ENCODE results near the gene NAALADL2.
"Not testable (repeated sequence)": the region's sequence is repeated elsewhere in the genome, so short reads cannot be mapped to it uniquely, and the experiment has no call there.

Gene NAALADL2

DNA sequence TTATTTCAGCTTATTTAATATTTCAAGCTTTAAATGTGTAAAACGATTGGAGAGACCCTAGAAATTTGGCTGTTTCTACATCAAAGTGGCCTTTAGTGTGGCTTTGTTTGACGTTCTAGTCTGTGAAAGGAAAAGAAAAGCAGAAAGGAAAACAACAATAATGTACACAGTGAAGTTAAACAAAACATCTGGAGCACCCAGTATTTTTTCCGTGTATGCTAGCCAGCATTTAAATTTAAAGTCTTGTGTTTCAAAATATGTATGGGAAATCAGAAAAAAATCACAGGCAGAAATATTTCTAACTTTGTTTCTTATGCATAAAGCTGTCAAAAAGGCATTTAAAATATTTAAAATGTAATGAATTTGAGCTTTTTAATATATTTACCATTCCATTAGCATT is 218.1 kb downstream of the NAALADL2 start:
- Histone ChIP-seq H3K4me3 (ENCODE audit: low read depth in 1 of 2, low read length in 2 of 2) (no peak overlapping the region), H3K79me2 (ENCODE audit: insufficient read depth, low read length) (no peaks in the 10 kb centered on the region), H3K9me3 (ENCODE audit: insufficient read depth, low read length, severe bottlenecking) (no peaks in the 10 kb centered on the region), H3K27me3 (ENCODE audit: insufficient read depth, low read length, poor library complexity) (no peaks in the 10 kb centered on the region), H3K36me3 (ENCODE audit: insufficient read depth, low read length) (no peaks in the 10 kb centered on the region), H3K27ac (ENCODE audit: low read length) (no peak overlapping the region), H2AFZ (ENCODE audit: low read depth, low read length) (no peak overlapping the region), H4K20me1 (ENCODE audit: insufficient read depth, low read length) (no peaks in the 10 kb centered on the region), H3K9ac (ENCODE audit: low read depth, low read length) (no peak overlapping the region), H3K4me1 (ENCODE audit: insufficient read depth, low read length) (no peaks in the 10 kb centered on the region), H3K4me2 (ENCODE audit: insufficient read depth, low read length) (no peak overlapping the region)
- TF ChIP-seq EZH2 (IDR thresholded peaks at IDR 0.05; ENCODE audit: borderline replicate concordance, low read depth, low read length, severe bottlenecking) = no peak
- TF ChIP-seq, protein P1, sequence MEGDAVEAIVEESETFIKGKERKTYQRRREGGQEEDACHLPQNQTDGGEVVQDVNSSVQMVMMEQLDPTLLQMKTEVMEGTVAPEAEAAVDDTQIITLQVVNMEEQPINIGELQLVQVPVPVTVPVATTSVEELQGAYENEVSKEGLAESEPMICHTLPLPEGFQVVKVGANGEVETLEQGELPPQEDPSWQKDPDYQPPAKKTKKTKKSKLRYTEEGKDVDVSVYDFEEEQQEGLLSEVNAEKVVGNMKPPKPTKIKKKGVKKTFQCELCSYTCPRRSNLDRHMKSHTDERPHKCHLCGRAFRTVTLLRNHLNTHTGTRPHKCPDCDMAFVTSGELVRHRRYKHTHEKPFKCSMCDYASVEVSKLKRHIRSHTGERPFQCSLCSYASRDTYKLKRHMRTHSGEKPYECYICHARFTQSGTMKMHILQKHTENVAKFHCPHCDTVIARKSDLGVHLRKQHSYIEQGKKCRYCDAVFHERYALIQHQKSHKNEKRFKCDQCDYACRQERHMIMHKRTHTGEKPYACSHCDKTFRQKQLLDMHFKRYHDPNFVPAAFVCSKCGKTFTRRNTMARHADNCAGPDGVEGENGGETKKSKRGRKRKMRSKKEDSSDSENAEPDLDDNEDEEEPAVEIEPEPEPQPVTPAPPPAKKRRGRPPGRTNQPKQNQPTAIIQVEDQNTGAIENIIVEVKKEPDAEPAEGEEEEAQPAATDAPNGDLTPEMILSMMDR (IDR thresholded peaks at IDR 0.05; ENCODE audit: borderline replicate concordance, extremely low read depth, low read length, poor library complexity, severe bottlenecking) = no peak
- DNase-seq (no peak), ATAC-seq (ENCODE audit: insufficient read depth, low read depth) (no peak)

DNA sequence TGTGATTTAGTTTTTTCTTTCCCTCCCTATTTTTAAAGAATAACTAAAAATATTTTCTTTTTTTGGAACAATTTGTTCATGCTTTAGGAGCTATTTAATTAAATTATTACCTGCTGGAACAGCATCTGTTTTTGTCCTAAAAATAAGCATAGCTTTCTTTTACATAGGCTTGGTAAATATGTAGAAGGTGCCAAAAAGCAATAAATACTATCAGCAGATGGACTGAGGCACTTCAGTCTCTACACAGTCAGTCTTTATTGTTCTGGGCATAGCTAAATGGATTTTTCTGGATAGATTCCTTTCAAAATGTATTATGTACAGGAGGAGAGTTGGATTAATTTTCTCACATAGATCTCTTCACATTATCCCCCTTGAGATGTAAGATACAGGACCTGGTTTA is 223.5 kb downstream of the NAALADL2 start:
- Histone ChIP-seq H3K79me2 (ENCODE audit: insufficient read depth, low read length) (no peaks in the 10 kb centered on the region), H3K9ac (ENCODE audit: low read depth, low read length) (no peak overlapping the region), H3K27me3 (ENCODE audit: insufficient read depth, low read length, poor library complexity) (no peaks in the 10 kb centered on the region), H2AFZ (ENCODE audit: low read depth, low read length) (no peak overlapping the region), H3K9me3 (ENCODE audit: insufficient read depth, low read length, severe bottlenecking) (no peaks in the 10 kb centered on the region), H4K20me1 (ENCODE audit: insufficient read depth, low read length) (no peaks in the 10 kb centered on the region), H3K4me2 (ENCODE audit: insufficient read depth, low read length) (no peak overlapping the region), H3K36me3 (ENCODE audit: insufficient read depth, low read length) (no peaks in the 10 kb centered on the region), H3K4me3 (ENCODE audit: low read depth in 1 of 2, low read length in 2 of 2) (no peak overlapping the region), H3K27ac (ENCODE audit: low read length) (no peak overlapping the region), H3K4me1 (ENCODE audit: insufficient read depth, low read length) (no peaks in the 10 kb centered on the region)
- ATAC-seq (ENCODE audit: insufficient read depth, low read depth) = no peak
- DNase-seq = no peak
- no peak for TF ChIP-seq EZH2 (IDR thresholded peaks at IDR 0.05; ENCODE audit: borderline replicate concordance, low read depth, low read length, severe bottlenecking)
- TF ChIP-seq, protein P1 (IDR thresholded peaks at IDR 0.05; ENCODE audit: borderline replicate concordance, extremely low read depth, low read length, poor library complexity, severe bottlenecking) = no peak

DNA sequence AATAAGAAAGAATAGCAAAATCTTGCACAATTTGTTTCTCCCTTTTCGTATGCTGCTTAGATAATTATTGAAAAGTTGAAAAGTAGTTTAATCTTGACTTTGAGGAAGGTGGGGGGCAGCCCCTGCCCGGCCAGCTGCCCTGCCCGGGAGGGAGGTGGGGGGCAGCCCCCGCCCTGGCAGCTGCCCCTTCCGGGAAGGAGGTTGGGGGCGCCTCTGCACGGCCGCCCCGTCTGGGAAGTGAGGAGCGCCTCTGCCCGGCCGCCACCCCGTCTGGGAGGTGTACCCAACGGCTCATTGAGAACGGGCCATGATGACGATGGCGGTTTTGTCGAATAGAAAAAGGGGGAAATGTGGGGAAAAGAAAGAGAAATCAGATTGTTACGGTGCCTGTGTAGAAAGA is 228.0 kb downstream of the NAALADL2 start:
- not testable (repeated sequence) for H3K27ac ChIP-seq (ENCODE audit: low read length); ATAC-seq (ENCODE audit: insufficient read depth, low read depth); DNase-seq; H3K9ac ChIP-seq (ENCODE audit: low read depth, low read length); H3K4me3 ChIP-seq (ENCODE audit: low read depth in 1 of 2, low read length in 2 of 2); H3K36me3 ChIP-seq (ENCODE audit: insufficient read depth, low read length); H4K20me1 ChIP-seq (ENCODE audit: insufficient read depth, low read length); H3K4me1 ChIP-seq (ENCODE audit: insufficient read depth, low read length); H2AFZ ChIP-seq (ENCODE audit: low read depth, low read length); H3K27me3 ChIP-seq (ENCODE audit: insufficient read depth, low read length, poor library complexity); H3K4me2 ChIP-seq (ENCODE audit: insufficient read depth, low read length); H3K9me3 ChIP-seq (ENCODE audit: insufficient read depth, low read length, severe bottlenecking); H3K79me2 ChIP-seq (ENCODE audit: insufficient read depth, low read length)

DNA sequence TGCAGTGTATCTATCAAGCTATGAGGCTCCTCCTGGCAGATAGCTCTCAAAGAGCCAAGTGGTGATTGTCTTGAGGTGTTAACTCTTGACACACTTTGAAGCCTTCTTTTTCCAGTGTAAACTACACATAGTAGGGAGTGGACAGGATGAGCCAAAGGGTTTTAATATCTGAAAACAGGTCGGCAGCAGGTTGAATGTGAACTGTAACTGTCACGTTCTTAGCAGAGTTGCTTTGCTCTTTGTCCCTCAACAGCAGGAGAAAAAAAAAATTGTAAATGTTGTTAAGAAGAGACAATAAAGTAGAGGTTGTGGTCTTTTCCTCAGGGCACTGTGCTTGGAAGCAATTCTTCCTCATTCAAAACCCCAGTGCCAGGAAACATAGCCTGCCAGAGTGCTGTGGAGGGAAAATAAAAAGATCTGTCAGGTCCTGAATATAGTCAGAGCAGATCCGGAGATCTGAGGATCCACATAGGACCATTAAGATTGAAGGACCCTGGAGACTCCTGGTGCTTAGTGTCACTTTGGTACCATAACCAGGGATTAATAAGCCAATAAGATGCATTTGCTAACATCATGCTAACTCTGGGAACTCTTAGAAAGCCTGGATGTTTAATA is 229.7 kb downstream of the NAALADL2 start:
- H4K20me1 ChIP-seq (ENCODE audit: insufficient read depth, low read length) = no peaks in the 10 kb centered on the region
- ATAC-seq (ENCODE audit: insufficient read depth, low read depth) (no peak), DNase-seq (no peak)
- TF ChIP-seq EZH2 (IDR thresholded peaks at IDR 0.05; ENCODE audit: borderline replicate concordance, low read depth, low read length, severe bottlenecking) = no peak
- TF ChIP-seq, protein P1 (IDR thresholded peaks at IDR 0.05; ENCODE audit: borderline replicate concordance, extremely low read depth, low read length, poor library complexity, severe bottlenecking) = no peak
- H3K4me2 ChIP-seq (ENCODE audit: insufficient read depth, low read length) = no peak overlapping the region
- H3K36me3 ChIP-seq (ENCODE audit: insufficient read depth, low read length) = no peaks in the 10 kb centered on the region
- no peak overlapping the region for H2AFZ ChIP-seq (ENCODE audit: low read depth, low read length)
- H3K4me3 ChIP-seq (ENCODE audit: low read depth in 1 of 2, low read length in 2 of 2) = no peak overlapping the region
- H3K27me3 ChIP-seq (ENCODE audit: insufficient read depth, low read length, poor library complexity) = no peaks in the 10 kb centered on the region
- no peaks in the 10 kb centered on the region for H3K9me3 ChIP-seq (ENCODE audit: insufficient read depth, low read length, severe bottlenecking)
- H3K4me1 ChIP-seq (ENCODE audit: insufficient read depth, low read length) = no peaks in the 10 kb centered on the region
- no peak overlapping the region for H3K27ac ChIP-seq (ENCODE audit: low read length)
- H3K79me2 ChIP-seq (ENCODE audit: insufficient read depth, low read length) = no peaks in the 10 kb centered on the region
- H3K9ac ChIP-seq (ENCODE audit: low read depth, low read length) = no peak overlapping the region

All from DND-41 (cell line).